B cell (primary cell): ENCODE results near the gene ACADS. TPM values are rescaled to one million over a fixed set of nuclear protein-coding genes. Genes with fewer than 3 reads are reported as not detected.

Source experiments
- ATAC-seq: fragments of 200-7000 bp; cut with Tn5 transposase; one replicate; pipeline ENCODE4 v1.10.0; 2021; ENCODE audit warnings: low read depth, mild to moderate bottlenecking, moderate number of reproducible peaks, moderate library complexity
- CTCF ChIA-PET: fragments of 350-600 bp; sonication (Branson Sonifier 250); formaldehyde crosslinking; loops from one replicate; lab custom pipeline; 2021; ENCODE audit warnings: antibody characterized with exemption, inconsistent platforms; lab: Charles Lee
- POLR2A ChIA-PET: fragments of 350-600 bp; sonication (Branson Sonifier 250); formaldehyde crosslinking; loops from one replicate; lab custom pipeline; 2021; ENCODE audit warnings: antibody characterized with exemption; lab: Charles Lee
- DNase-seq: peaks from one replicate; pipeline ENCODE4 v3.0.0; 2013
- H2AFZ ChIP-seq: 2 replicates; pipeline ENCODE4 v1.6.1; 2012; ENCODE audit warnings: mild to moderate bottlenecking, low read depth, low read length; ENCODE audit not compliant: insufficient read depth, poor library complexity, severe bottlenecking
- H3K27ac ChIP-seq, 2 donors: 1 replicate in 1 of 2; 2 replicates in 1 of 2; pipeline ENCODE4 v1.5.1; 2012 to 2013; ENCODE audit warnings: low read length in 2 of 2, mild to moderate bottlenecking in 2 of 2, moderate library complexity in 1 of 2
- H3K27me3 ChIP-seq, 4 experiments: fragments of 200-600 bp in 1 of 4; sonication (generic) in 1 of 4; replicated peaks in 1 of 4; 1 replicate in 2 of 4; 2 replicates in 2 of 4; pipeline versions ENCODE4 v1.6.1 to v1.7.0; 2013 to 2016; ENCODE audit warnings: low read length in 3 of 4, mild to moderate bottlenecking in 2 of 4, mixed read lengths in 1 of 4, moderate library complexity in 1 of 4; ENCODE audit not compliant: insufficient read depth in 4 of 4, control insufficient read depth in 3 of 4; ENCODE audit errors: control extremely low read depth in 1 of 4
- H3K36me3 ChIP-seq, 2 experiments: replicated peaks in 1 of 2; 1 replicate in 1 of 2; 2 replicates in 1 of 2; pipeline versions ENCODE4 v1.6.1 to v1.7.1; 2013; ENCODE audit warnings: low read length in 1 of 2; ENCODE audit not compliant: insufficient read depth in 2 of 2, control insufficient read depth in 1 of 2; ENCODE audit errors: control extremely low read depth in 1 of 2, extremely low read depth in 1 of 2
- H3K4me1 ChIP-seq, 2 donors: fragments of 200-600 bp in 1 of 2; sonication (generic) in 1 of 2; 1 replicate in 1 of 2; 2 replicates in 1 of 2; pipeline versions ENCODE4 v1.5.1 to v1.6.1; 2013 to 2017; ENCODE audit warnings: low read length in 2 of 2; ENCODE audit not compliant: control insufficient read depth in 2 of 2, insufficient read depth in 2 of 2
- H3K4me2 ChIP-seq: replicated peaks from 2 replicates; pipeline ENCODE3; 2012; ENCODE audit warnings: mild to moderate bottlenecking, low read depth, low read length; ENCODE audit not compliant: poor library complexity, severe bottlenecking
- H3K4me3 ChIP-seq, 5 experiments: fragments of 200-600 bp in 1 of 5; sonication (generic) in 1 of 5; 1 replicate in 3 of 5; 2 replicates in 2 of 5; pipeline versions ENCODE4 v1.5.1 to v1.7.0; 2011 to 2016; ENCODE audit warnings: low read length in 4 of 5, mild to moderate bottlenecking in 4 of 5, low read depth in 2 of 5, control low read depth in 1 of 5, moderate library complexity in 1 of 5; ENCODE audit not compliant: insufficient read depth in 1 of 5; ENCODE audit errors: control extremely low read depth in 1 of 5, extremely low read depth in 1 of 5
- H3K79me2 ChIP-seq: fragments of 200-600 bp; sonication (generic); one replicate; pipeline ENCODE4 v1.6.0; 2016; ENCODE audit warnings: low read length; ENCODE audit not compliant: control insufficient read depth, insufficient read depth
- H3K9ac ChIP-seq: fragments of 200-600 bp; sonication (generic); 2 replicates; pipeline ENCODE4 v1.6.1; 2017; ENCODE audit warnings: mild to moderate bottlenecking, low read length, moderate library complexity
- H3K9me3 ChIP-seq, 3 donors: one replicate each; pipeline versions ENCODE4 v1.6.1 to v1.7.1; 2013; ENCODE audit warnings: low read length in 2 of 3; ENCODE audit not compliant: control insufficient read depth in 2 of 3, insufficient read depth in 1 of 3; ENCODE audit errors: control extremely low read depth in 1 of 3
- H4K20me1 ChIP-seq: 2 replicates; pipeline ENCODE4 v1.6.0; 2012; ENCODE audit warnings: mild to moderate bottlenecking, low read length; ENCODE audit not compliant: insufficient read depth, control insufficient read depth, poor library complexity, severe bottlenecking
- H3K27ac Mint-ChIP-seq: one replicate; pipeline ENCODE4 v1.8.0; 2021; ENCODE audit warnings: mixed read lengths
- H3K27me3 Mint-ChIP-seq: one replicate; pipeline ENCODE4 v1.8.0; 2021; ENCODE audit warnings: mixed read lengths
- H3K4me1 Mint-ChIP-seq: one replicate; pipeline ENCODE4 v1.8.0; 2021; ENCODE audit warnings: mixed read lengths
- H3K4me3 Mint-ChIP-seq: one replicate; pipeline ENCODE4 v1.8.0; 2021; ENCODE audit warnings: mixed read lengths
- H3K9me3 Mint-ChIP-seq: one replicate; pipeline ENCODE4 v1.8.0; 2022; ENCODE audit warnings: mixed read lengths; ENCODE audit not compliant: insufficient read depth
- CTCF ChIP-seq: fragments of 200-600 bp; IDR thresholded peaks from one replicate; pipeline ENCODE4 v1.8.0; 2022; ENCODE audit warnings: antibody characterized with exemption, mild to moderate bottlenecking
- EZH2 ChIP-seq: IDR thresholded peaks from 2 replicates; pipeline ENCODE4 v1.6.1; 2012; ENCODE audit warnings: borderline replicate concordance, low read depth, mild to moderate bottlenecking, moderate library complexity, low read length; ENCODE audit not compliant: insufficient read depth, poor library complexity, severe bottlenecking
- WGBS: methylation state at CpG from one replicate; pipeline ENCODE4 v1.1.5; 2013; ENCODE audit warnings: missing lambda C conversion rate; ENCODE audit not compliant: insufficient coverage; 5-methylcytosine and 5-hydroxymethylcytosine counted together
- intact Hi-C: fragments of 100-400 bp; cut with micrococcal nuclease; formaldehyde crosslinking; loops from one replicate; pipeline ENCODE4 v1.10.0; 2022
- polyA plus RNA-seq: library from polyadenylated mRNA; depleted of rRNA; stranded (reverse); fragments of >200 nt; gene quantifications from 2 replicates; pipeline ENCODE4 v1.2.3, GENCODE V29; 2012
- total RNA-seq, 2 donors: library from RNA; stranded (reverse); fragments of 120-200 nt in 1 of 2; gene quantifications; 1 replicate in 1 of 2; 2 replicates in 1 of 2; pipeline versions ENCODE4 v1.2.3 to v1.2.4, GENCODE V29; 2013 to 2022

The ACADS gene
- total and polyA plus RNA-seq, 2 donors (not counting 1 experiment from before 2014, with no cell fraction given) = 6.8 to 10.0 TPM

DNA sequence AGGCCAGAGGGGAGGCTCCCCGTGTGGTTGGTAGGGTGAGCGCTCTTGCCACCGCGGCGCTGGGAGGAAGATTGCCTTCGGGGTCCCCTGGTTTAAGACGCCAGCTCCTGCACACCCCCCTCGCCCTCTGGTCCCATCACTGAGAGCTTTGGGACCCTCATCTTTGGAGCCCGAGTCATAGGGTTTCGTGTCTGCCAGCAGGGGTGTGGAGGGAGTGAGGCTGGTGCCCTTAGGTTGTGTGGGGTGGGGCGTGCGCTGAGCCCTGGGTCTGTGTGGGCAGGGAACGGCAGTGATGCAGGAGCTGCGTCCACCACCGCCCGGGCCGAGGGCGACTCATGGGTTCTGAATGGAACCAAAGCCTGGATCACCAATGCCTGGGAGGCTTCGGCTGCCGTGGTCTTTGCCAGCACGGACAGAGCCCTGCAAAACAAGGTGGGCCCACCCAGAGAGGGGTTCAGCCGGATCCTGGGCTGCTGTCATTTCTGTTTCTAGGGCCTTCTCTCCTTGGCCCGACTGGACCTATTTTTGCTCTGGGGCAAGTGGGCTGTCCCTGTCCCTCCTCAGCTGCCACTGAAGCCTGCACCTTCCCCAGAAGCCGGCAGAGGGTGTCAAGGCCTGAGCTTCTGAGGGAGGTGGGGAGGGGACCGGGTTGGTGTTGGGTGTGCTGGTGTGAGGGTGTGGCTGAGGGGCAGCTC lies 12.1 kb downstream of the ACADS start:
- POLR2A ChIA-PET = interaction anchor here (0.6 to 0.7 kb wide), 2 partner anchors 154 to 1770 kb away, joined by 3 to 6 read pairs; no protein-coding TSS in a partner anchor
- Mint-ChIP-seq H3K4me1 (no peaks in the 10 kb centered on the region), H3K9me3 (no peaks in the 10 kb centered on the region), H3K27me3 (no peaks in the 10 kb centered on the region), H3K27ac (no peak overlapping the region), H3K4me3 (no peak overlapping the region)
- no peak overlapping the region for H3K4me3 ChIP-seq
- H3K4me2 ChIP-seq = no peak overlapping the region
- H3K9me3 ChIP-seq = no peaks in the 10 kb centered on the region
- H2AFZ ChIP-seq = no peak overlapping the region
- 96% methylated on average over 19 of the region's 25 CpGs for WGBS
- ATAC-seq (no peak), DNase-seq (no peak)
- no peak for TF ChIP-seq EZH2
- no peak for TF ChIP-seq CTCF
- no peaks in the 10 kb centered on the region for H3K79me2 ChIP-seq
- H3K36me3 ChIP-seq = peaks cover 0 to 3% of the 10 kb centered on the region in 2 experiments
- intact Hi-C loops = no loop called here
- CTCF ChIA-PET = no interaction called here
- H3K9ac ChIP-seq = no peak overlapping the region
- no peaks in the 10 kb centered on the region for H4K20me1 ChIP-seq
- H3K4me1 ChIP-seq = no peaks in the 10 kb centered on the region
- H3K27ac ChIP-seq = no peak overlapping the region
- H3K27me3 ChIP-seq = no peaks in the 10 kb centered on the region

DNA sequence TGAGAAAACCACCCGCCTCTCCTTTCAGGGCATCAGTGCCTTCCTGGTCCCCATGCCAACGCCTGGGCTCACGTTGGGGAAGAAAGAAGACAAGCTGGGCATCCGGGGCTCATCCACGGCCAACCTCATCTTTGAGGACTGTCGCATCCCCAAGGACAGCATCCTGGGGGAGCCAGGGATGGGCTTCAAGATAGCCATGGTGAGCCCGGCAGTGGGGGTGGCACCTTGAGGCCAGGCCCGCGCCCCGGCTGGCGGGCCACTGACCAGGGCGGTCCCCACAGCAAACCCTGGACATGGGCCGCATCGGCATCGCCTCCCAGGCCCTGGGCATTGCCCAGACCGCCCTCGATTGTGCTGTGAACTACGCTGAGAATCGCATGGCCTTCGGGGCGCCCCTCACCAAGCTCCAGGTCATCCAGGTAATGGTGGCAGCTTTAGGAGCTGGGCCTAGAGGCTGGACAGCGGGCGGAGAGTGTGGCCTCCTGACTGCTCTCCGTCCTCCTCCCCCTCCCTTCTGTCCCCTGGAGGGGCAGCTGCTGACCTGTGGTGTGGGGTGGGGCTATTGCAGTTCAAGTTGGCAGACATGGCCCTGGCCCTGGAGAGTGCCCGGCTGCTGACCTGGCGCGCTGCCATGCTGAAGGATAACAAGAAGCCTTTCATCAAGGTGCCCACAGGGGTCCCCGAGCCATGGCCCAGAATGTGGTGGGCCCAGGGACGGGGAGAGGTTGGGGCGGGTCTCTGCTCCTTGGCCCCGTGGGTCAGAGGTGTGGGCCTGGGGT lies 12.8 kb downstream of the ACADS start:
- CTCF ChIA-PET = no interaction called here
- H2AFZ ChIP-seq = no peak overlapping the region
- H3K27me3 Mint-ChIP-seq = no peaks in the 10 kb centered on the region
- no peaks in the 10 kb centered on the region for H3K9me3 ChIP-seq
- H4K20me1 ChIP-seq = no peaks in the 10 kb centered on the region
- no peaks in the 10 kb centered on the region for H3K4me1 ChIP-seq
- no peak overlapping the region for H3K27ac ChIP-seq
- 93% methylated on average over 28 of the region's 31 CpGs for WGBS
- no peak for DNase-seq
- H3K9ac ChIP-seq = no peak overlapping the region
- ATAC-seq = no peak
- H3K36me3 ChIP-seq = peaks cover 0 to 3% of the 10 kb centered on the region in 2 experiments
- no peak overlapping the region for H3K4me3 ChIP-seq
- H3K79me2 ChIP-seq = no peaks in the 10 kb centered on the region
- TF ChIP-seq EZH2 (no peak), CTCF (no peak)
- POLR2A ChIA-PET = no interaction called here
- no peak overlapping the region for H3K4me2 ChIP-seq
- H3K9me3 Mint-ChIP-seq = no peaks in the 10 kb centered on the region
- H3K4me1 Mint-ChIP-seq = no peaks in the 10 kb centered on the region
- no peak overlapping the region for H3K4me3 Mint-ChIP-seq
- H3K27me3 ChIP-seq = no peaks in the 10 kb centered on the region
- H3K27ac Mint-ChIP-seq = no peak overlapping the region
- intact Hi-C loops = no loop called here
